T-helper 2 cell treated with Interferon-gamma antibody and Interleukin-4, amounts not matched to agents 100 ng/mL and 5 ng/mL, for 36 hours (primary cell): ENCODE results near the gene BLACAT1. TPM values are rescaled to one million over a fixed set of nuclear protein-coding genes. Genes with fewer than 3 reads are reported as not detected.
"Not testable (repeated sequence)": the region's sequence is repeated elsewhere in the genome, so short reads cannot be mapped to it uniquely, and the experiment has no call there.

Source experiments
- intact Hi-C: fragments of 100-400 bp; cut with micrococcal nuclease; formaldehyde crosslinking; loops from one replicate; pipeline ENCODE4 v1.15.1; 2023
- total RNA-seq: library from RNA; stranded (reverse); gene quantifications from 2 replicates; pipeline ENCODE4 v1.2.3, GENCODE V29; 2022

Gene BLACAT1
- total RNA-seq, 1 donor from 2014 or later, result 0.09 TPM

- intact Hi-C loops, result loop anchor here (5.0 kb wide), 1 partner anchor 40 kb away; no protein-coding TSS in a partner anchor
Observed at GRCh38 chr1:205442051-205442725, 13.7 kb downstream of the BLACAT1 start.

DNA sequence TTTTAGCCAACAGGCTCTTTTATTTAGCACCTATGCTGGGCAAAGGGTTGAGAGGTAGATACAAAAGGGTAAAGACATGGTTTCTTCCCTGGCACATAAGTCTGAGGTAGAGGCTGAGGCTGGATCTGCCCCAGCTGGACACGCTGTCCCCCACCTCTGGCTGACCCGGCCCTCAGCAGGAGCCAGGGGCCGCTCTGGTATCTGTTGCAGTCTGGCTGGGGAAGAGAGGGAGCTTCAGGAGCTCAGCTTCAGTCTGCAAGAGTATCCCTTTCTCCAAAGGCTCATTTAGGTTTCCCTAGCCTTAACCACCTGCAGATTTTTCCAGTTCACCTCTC lies 14.2 kb downstream of the BLACAT1 start:
- intact Hi-C loops, result loop anchor here (5.0 kb wide), 1 partner anchor 41 kb away; no protein-coding TSS in a partner anchor

GRCh38 chr1:205441318-205441633 lies 14.6 kb downstream of the BLACAT1 start:
- intact Hi-C loops, result loop anchor here (5.0 kb wide), 1 partner anchor 41 kb away; no protein-coding TSS in a partner anchor

DNA sequence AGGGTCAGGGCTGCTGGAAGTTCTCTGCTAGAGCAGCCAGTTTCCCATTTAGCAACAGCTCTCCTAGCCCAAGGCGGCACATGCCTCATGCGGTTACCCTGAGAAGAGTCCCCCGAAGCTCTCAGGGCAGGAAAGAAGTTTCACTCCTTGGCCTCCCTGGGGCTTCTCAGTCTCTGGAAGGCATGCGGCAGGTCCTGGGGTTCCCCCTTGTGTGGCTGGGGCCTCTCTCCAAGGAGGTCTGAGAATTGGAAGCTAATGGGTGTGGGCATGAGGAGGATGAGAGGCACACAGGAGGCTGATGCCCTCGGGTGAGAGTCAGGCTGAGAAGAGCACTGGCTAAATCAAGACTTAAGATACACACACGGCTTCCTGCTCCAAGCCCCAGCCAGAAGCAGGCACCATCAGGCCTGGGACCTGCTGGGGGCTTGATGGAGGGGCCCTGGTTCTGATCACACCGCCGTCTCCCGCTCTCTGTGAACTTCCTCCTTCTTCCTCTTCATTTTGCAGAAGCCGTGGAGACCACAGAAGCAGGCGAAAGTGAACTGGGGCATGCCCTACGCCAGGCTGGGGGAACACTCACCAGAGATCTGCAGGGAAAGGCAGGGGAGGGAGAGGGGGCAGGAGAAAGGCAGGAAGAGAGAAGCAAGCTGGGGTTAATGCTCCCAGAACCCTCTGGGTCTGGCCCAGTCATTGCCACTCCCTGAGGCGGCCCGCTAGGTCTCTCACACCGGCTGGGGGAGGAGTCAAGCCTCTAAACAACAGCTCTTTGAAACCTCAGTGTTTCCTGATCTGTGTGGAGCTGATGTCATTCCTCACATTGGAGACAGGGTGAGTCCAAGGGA lies 15.1 kb downstream of the BLACAT1 start:
- intact Hi-C loops, result loop anchor here (5.0 kb wide), 1 partner anchor 42 kb away; no protein-coding TSS in a partner anchor

DNA sequence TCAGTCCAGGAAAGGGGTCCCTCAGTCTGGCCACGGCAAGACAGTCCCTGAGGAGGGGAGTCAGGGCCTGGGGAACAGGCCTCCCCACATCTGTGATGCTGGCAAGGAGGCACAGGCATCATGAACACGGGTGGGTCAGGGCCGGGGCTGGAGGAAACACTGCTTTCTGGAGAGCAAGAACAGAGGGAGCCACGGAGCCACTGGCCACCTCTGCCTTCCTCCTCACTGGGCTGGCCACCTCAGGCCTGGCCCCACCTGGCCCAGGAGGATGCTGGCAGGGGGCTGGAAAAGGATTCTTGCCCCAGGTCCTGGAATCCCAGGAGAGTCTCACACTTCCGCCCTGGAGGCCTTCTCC lies 15.7 kb downstream of the BLACAT1 start:
- intact Hi-C loops, result loop anchor here (5.0 kb wide), 1 partner anchor 42 kb away; no protein-coding TSS in a partner anchor

DNA sequence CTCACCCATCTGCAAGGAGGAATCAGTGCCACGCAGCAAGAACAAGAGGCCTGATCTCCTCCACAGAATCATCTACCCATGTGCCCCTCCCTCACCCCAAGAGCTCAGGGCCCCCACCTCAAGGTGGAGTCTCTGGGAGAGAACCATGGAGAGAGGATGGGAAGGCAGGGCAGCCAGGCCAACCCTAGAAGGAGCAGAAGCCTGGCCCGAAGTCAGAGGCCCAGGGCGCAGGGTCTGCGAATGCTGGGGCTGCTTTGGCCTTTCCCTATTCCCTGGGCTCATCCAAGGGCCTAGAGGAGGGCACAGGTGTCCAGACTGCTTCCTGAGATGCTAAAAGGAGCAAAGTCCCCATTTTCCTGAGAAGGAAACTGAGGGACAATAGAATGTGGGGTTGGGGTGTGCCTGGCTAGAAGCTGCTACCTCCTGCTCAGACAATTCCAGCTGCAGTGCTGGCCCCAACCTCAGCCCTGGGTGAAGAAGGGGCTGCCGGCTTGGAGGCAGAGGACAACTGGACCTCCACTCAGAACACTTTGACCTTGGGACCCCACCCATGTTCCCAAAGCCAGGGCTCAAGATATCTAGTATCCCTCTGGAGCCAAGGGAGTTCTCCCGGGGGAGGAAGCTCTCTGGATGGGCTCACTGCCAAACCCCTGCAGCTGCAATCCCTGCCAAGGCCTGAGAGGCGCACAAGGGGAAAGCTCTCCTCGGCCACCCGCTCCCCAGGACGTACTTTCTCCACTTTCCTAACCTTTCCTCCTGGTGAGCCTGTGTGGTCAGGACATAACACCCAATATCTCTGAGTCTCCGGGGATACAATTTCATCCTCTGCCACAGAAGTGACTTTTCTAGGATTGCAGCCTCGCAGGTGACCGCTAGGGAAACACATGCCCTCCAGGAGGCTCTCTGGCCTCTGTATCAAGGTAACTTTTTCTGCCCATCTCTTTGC lies 17.4 kb downstream of the BLACAT1 start:
- intact Hi-C loops, result no loop called here

- intact Hi-C loops, result no loop called here
Observed at GRCh38 chr1:205437570-205437969, 18.3 kb downstream of the BLACAT1 start.

DNA sequence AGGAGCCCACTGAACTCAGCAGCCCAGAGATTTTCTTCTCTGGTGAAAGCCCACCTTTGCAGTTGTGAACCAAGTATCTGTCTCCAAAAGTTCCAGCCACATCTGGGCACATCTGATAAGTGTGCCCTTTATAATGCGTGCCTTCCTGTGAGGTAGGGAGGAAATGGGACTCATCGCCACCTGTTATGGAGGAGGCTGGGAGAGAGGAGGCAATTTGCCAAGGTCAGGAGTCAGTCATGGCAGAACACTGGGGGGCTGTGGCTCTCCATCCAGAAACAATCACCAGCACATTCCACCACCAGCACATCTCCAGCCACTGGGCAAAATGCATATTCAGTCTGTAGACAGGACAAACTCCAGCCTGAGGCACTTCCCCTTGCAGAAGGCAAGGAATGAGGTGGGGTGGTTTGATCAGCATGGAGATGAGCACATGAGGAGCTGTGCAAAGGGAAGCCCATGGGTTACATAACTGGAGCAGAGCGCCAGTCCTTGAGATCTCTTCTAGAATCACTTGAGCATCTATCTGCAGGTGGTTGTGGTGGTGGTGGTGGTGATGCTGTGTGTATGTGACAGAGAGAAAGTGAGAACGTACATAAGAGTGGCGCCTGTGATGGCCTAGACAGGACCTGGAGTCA lies 19.0 kb downstream of the BLACAT1 start:
- intact Hi-C loops, result no loop called here

GRCh38 chr1:205435578-205436573 lies 20.0 kb downstream of the BLACAT1 start:
- intact Hi-C loops, result no loop called here

DNA sequence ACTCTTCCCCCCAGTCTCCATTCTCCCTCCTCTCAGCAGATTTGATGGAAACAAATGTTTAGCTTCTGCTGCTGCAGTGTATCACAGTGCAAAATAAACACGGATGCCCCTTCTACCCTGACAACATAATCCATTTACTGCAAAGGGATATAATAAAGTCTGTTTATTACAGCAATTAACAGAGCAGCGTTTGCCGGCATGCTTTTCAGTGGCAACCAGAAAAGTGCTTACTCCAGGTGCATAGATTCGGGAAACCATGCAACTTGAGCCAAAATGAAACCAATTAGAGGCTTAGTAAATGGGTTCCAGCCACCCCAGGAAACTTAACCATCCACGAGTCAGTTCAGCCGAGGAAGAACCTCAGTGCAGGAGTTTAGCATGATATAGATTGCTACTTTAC lies 21.1 kb downstream of the BLACAT1 start:
- intact Hi-C loops, result no loop called here

DNA sequence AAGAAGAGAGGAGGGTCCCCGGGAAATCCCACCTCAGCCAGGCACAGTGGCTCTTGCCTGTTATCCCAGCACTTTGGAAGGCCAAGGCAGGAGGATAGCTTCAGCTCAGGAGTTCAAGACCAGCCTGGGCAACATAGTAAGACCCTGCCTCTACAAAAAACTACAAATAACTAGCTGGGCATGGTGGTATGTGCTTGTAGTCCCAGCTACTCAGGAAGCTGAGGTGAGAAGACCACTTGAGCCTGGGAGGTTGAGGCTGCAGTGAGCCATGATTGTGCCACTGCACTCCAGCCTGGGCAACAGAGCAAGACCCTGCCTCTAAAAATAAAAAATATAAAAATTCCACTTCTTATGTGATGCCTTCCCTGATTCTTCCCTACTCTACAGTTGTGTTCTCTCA lies 23.2 kb downstream of the BLACAT1 start:
- intact Hi-C loops, result not testable (repeated sequence)

- intact Hi-C loops, result no loop called here
Observed at GRCh38 chr1:205432116-205432515, 23.7 kb downstream of the BLACAT1 start.

- intact Hi-C loops, result no loop called here
Observed at GRCh38 chr1:205430696-205431305, 25.0 kb downstream of the BLACAT1 start.

GRCh38 chr1:205429762-205430695 lies 25.8 kb downstream of the BLACAT1 start:
- intact Hi-C loops, result no loop called here

GRCh38 chr1:205424901-205425600 lies 30.8 kb downstream of the BLACAT1 start:
- intact Hi-C loops, result no loop called here

DNA sequence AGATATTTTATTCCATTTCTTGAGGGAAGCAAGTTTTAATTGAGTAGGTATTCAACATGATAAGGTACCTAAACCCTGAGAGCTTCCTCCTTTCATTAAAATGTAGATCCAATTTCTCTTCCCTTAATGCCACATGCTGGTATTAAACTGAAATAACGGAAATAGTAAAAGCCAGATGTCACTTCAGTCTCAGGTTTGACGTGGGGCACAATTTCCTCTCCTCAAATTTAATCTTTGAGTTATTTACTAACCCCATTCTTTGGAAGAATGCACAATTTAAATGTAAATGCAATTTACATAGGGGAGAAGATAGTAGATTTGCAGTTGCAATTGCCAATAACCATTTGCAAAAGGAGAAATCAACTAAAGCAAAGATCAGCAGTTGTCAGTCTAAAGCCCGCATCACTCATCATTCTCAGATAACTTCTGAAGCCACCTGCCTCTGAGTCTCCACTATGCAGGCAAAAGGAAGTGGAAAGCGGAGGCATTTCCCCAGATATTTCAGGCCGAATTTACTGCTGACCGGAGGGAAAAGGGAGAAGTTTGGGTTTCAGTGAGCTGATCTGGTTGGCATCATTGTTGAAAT lies 31.9 kb downstream of the BLACAT1 start:
- intact Hi-C loops, result no loop called here

GRCh38 chr1:205422993-205423642 lies 32.7 kb downstream of the BLACAT1 start:
- intact Hi-C loops, result no loop called here
